Vagina (tissue), 2 donors: ENCODE results near the gene PRKCQ. TPM values are rescaled to one million over a fixed set of nuclear protein-coding genes. Genes with fewer than 3 reads are reported as not detected.

Experiments used
- DNase-seq, 2 donors: peaks; one replicate each; pipeline ENCODE4 v3.0.0-alpha.2; 2017; ENCODE audit errors: extremely low spot score in 2 of 2
- H3K27ac ChIP-seq: fragments of 200-600 bp; sonication (generic); one replicate; pipeline ENCODE4 v1.5.1; 2019
- H3K27me3 ChIP-seq: fragments of 200-600 bp; sonication (generic); one replicate; pipeline ENCODE4 v1.5.1; 2019
- H3K36me3 ChIP-seq, 2 donors: fragments of 200-600 bp; sonication (generic); one replicate each; pipeline ENCODE4 v1.5.1; 2017 to 2019
- H3K4me1 ChIP-seq: fragments of 200-600 bp; sonication (generic); one replicate; pipeline ENCODE4 v1.5.1; 2019
- H3K4me3 ChIP-seq, 2 donors: fragments of 200-600 bp; sonication (generic); 1 replicate in 1 of 2; 2 replicates in 1 of 2; pipeline ENCODE4 v1.5.1; 2016 to 2019
- H3K9me3 ChIP-seq: fragments of 200-600 bp; sonication (generic); one replicate; pipeline ENCODE4 v1.5.1; 2019
- POLR2A ChIP-seq, 2 donors: fragments of 450-650 bp; IDR thresholded peaks; one replicate each; pipeline ENCODE4 v1.6.1; 2017; ENCODE audit warnings: antibody characterized with exemption in 2 of 2, mild to moderate bottlenecking in 2 of 2, moderate library complexity in 2 of 2
- POLR2AphosphoS5 ChIP-seq, 2 donors: sonication (generic); formaldehyde crosslinking; IDR thresholded peaks; one replicate each; pipeline ENCODE4 v1.9.0; 2017; ENCODE audit warnings: antibody characterized with exemption in 2 of 2, mild to moderate bottlenecking in 2 of 2, low read depth in 1 of 2; ENCODE audit not compliant: insufficient read depth in 1 of 2
- intact Hi-C: fragments of 100-400 bp; cut with DNase I; formaldehyde crosslinking; loops from one replicate; pipeline ENCODE4 v1.15.1; 2023
- total RNA-seq: library from RNA; depleted of rRNA; stranded (reverse); fragments of >200 nt; gene quantifications from one replicate; pipeline ENCODE4 v1.2.3, GENCODE V29; 2016
- TF ChIP-seq, protein P1 (sequence below), 3 experiments: fragments of 450-650 bp in 2 of 3; fragments of 200-600 bp in 1 of 3; sonication (generic) in 1 of 3; IDR thresholded peaks; one replicate each; pipeline ENCODE4 v1.5.1; 2017 to 2019; ENCODE audit warnings: antibody characterized with exemption in 3 of 3, mild to moderate bottlenecking in 2 of 3, moderate library complexity in 2 of 3

Gene PRKCQ
- total RNA-seq, 1 donor from 2014 or later, result 3.7 TPM

DNA sequence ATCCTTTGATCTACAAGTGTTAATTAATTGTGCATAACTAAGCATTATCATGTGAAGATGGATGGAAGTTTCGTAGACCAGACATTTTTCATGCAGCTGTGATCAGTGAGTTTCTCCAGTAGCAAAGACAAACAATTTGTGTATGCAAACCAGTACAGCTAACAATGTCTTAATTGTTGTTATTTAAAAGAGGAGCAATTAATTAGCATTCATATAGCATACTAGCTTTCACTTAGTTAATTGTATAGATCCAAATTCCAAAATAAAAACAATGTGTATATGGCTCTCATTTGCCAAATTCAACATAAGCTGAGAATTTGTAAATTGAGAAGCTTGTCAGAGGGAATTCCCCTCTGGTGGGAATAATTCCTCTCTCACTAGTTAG, 22.6 kb upstream of the PRKCQ start:
- no peak for DNase-seq
- Histone ChIP-seq H3K27me3 (no peaks in the 10 kb centered on the region), H3K9me3 (no peaks in the 10 kb centered on the region), H3K4me3 (no peak overlapping the region), H3K27ac (no peak overlapping the region), H3K4me1 (peaks cover 8% of the 10 kb centered on the region), H3K36me3 (no peaks in the 10 kb centered on the region)
- intact Hi-C loops, result no loop called here
- TF ChIP-seq POLR2A (IDR thresholded peaks at IDR 0.05), result no peak
- TF ChIP-seq POLR2AphosphoS5 (IDR thresholded peaks at IDR 0.05; ENCODE audit: insufficient read depth in 1 of 2, low read depth in 1 of 2), result no peak
- TF ChIP-seq, protein P1, sequence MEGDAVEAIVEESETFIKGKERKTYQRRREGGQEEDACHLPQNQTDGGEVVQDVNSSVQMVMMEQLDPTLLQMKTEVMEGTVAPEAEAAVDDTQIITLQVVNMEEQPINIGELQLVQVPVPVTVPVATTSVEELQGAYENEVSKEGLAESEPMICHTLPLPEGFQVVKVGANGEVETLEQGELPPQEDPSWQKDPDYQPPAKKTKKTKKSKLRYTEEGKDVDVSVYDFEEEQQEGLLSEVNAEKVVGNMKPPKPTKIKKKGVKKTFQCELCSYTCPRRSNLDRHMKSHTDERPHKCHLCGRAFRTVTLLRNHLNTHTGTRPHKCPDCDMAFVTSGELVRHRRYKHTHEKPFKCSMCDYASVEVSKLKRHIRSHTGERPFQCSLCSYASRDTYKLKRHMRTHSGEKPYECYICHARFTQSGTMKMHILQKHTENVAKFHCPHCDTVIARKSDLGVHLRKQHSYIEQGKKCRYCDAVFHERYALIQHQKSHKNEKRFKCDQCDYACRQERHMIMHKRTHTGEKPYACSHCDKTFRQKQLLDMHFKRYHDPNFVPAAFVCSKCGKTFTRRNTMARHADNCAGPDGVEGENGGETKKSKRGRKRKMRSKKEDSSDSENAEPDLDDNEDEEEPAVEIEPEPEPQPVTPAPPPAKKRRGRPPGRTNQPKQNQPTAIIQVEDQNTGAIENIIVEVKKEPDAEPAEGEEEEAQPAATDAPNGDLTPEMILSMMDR (IDR thresholded peaks at IDR 0.05), result no peak

DNA sequence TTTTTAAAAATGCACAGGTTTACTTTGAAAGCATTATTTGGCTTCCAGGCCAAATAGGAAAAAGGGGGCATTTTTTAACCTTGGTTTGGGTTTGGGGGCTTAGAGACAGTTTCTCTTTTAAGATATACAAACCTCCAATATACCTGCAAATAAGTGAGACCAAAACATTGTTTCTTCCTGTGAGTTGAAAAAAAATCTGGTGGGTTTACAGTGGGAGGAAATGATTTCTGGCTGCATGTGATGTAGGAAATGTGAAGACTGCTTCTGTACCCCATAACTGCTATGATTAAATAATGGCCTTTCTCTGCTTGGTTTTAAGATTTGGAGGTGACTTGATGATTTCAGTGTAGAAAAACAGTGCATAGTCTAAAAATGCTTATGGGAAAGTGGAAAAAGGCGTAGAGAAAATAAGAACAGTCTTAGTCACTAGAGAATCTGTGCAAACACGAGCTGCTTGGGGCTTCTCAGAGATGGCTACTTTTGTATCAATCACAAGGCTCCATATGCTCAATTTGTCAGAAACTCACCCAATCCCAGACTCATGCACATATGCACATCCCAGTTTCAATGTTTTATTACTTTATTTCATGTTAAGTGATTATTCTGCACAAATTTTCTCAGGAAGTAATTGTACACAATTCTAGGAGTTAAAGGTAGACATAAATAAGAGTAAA, 22.1 kb upstream of the PRKCQ start:
- no peak for TF ChIP-seq POLR2A (IDR thresholded peaks at IDR 0.05)
- intact Hi-C loops, result no loop called here
- Histone ChIP-seq H3K4me1 (peaks cover 8% of the 10 kb centered on the region), H3K9me3 (no peaks in the 10 kb centered on the region), H3K27ac (no peak overlapping the region), H3K27me3 (no peaks in the 10 kb centered on the region), H3K36me3 (no peaks in the 10 kb centered on the region), H3K4me3 (no peak overlapping the region)
- DNase-seq, result no peak

DNA sequence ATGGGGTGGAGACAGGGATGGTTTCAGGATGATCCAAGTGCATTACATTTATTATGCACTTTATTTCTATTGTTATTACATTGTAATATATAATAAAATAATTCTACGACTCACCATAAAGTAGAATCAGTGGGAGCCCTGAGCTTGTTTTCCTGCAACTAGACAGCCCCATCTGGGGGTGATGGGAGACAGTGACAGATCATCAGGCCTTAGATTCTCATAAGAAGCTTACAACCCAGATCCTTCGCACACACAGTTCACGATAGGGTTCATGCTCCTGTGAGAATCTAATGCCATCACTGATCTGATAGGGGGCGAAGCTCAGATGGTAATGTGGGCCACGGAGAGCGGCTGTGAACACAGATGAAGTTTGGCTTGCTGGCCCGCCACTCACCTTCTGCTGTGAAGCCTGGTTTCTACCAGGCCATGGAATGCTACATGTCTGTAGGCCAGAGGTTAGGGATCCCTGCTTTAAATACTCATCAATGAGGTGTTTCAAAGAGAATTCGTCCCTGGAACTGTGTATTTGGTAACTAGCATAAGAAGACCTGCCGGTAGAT, 21.2 kb upstream of the PRKCQ start:
- DNase-seq, result no peak
- intact Hi-C loops, result no loop called here
- H3K27me3 ChIP-seq, result no peaks in the 10 kb centered on the region
- no peak overlapping the region for H3K27ac ChIP-seq
- no peak for TF ChIP-seq POLR2A (IDR thresholded peaks at IDR 0.05)
- TF ChIP-seq POLR2AphosphoS5 (IDR thresholded peaks at IDR 0.05; ENCODE audit: insufficient read depth in 1 of 2, low read depth in 1 of 2), result no peak
- TF ChIP-seq, protein P1 (IDR thresholded peaks at IDR 0.05), result no peak
- no peaks in the 10 kb centered on the region for H3K9me3 ChIP-seq
- no peaks in the 10 kb centered on the region for H3K36me3 ChIP-seq
- no peak overlapping the region for H3K4me3 ChIP-seq
- H3K4me1 ChIP-seq, result peaks cover 8% of the 10 kb centered on the region

DNA sequence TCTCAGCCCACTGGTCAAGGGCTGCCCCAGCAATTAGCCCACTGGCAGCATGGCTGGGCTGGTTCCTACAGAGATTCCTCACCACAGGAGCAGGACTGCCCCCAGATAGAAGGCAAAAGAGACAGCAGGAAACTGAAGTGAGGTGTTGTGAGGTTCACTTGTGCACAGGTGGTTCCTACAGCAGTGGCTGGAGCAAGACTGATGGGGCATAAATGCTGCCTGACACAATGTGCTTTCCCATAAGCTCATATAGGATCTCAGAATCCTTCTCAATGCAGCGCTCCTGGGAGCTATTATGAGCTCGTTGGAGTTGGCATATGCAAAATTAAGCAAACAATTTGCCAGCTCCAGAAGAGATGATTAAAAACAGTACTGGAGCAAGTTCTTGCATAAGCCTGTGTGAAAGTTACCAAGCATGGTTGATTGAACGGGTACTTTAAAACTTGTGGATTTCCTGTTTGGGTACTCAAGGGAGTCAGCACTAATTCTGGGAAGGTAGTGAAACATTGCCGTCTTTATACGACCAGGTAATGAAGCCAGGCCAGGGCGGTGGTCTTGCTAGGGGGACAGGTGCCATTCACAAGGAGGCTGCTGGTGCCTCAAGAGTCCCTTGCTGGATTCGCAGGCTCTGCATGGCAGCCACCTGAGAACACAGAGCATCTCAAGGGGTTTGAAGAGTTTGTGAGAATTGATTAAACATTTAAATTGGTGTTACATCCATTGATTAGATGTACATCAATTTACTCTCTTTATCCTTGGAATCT, 20.3 kb upstream of the PRKCQ start:
- Histone ChIP-seq H3K27me3 (no peaks in the 10 kb centered on the region), H3K27ac (no peak overlapping the region), H3K4me3 (no peak overlapping the region), H3K36me3 (no peaks in the 10 kb centered on the region), H3K4me1 (peaks cover 8% of the 10 kb centered on the region), H3K9me3 (no peaks in the 10 kb centered on the region)
- no peak for DNase-seq
- no peak for TF ChIP-seq POLR2A (IDR thresholded peaks at IDR 0.05)
- TF ChIP-seq, protein P1 (IDR thresholded peaks at IDR 0.05), result no peak
- no peak for TF ChIP-seq POLR2AphosphoS5 (IDR thresholded peaks at IDR 0.05; ENCODE audit: insufficient read depth in 1 of 2, low read depth in 1 of 2)
- intact Hi-C loops, result no loop called here

DNA sequence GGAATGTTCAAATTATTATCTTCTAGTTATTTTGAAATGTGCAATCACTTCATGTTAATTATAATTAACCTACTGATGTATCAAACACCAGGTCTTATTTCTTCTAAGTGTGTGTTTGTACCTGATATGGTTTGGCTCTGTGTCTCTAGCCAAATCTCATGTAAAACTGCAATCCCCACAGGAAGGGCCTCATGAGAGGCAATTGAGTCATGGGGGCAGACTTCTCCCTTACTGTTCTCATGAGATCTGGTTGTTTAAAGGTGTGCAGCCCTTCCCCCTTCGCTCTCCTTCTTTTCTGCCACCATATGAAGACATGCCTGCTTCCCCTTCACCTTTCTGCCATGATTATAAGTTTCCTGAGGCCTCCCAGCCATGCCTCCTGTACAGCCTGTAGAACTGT, 18.6 kb upstream of the PRKCQ start:
- H3K4me1 ChIP-seq, result peaks cover 8% of the 10 kb centered on the region
- no peaks in the 10 kb centered on the region for H3K36me3 ChIP-seq
- H3K27ac ChIP-seq, result no peak overlapping the region
- no peaks in the 10 kb centered on the region for H3K27me3 ChIP-seq
- TF ChIP-seq POLR2AphosphoS5 (IDR thresholded peaks at IDR 0.05; ENCODE audit: insufficient read depth in 1 of 2, low read depth in 1 of 2) (no peak), POLR2A (IDR thresholded peaks at IDR 0.05) (no peak)
- TF ChIP-seq, protein P1 (IDR thresholded peaks at IDR 0.05), result no peak
- H3K4me3 ChIP-seq, result no peak overlapping the region
- intact Hi-C loops, result no loop called here
- no peaks in the 10 kb centered on the region for H3K9me3 ChIP-seq
- no peak for DNase-seq
